ENCODE data around the gene IGF2BP1. TPM values are rescaled to one million over a fixed set of nuclear protein-coding genes. Genes with fewer than 3 reads are reported as not detected.

Gene IGF2BP1
- polyA plus RNA-seq, 1 of the 3 experiments (the other 2 are of a cell fraction): 0.05 TPM

DNA sequence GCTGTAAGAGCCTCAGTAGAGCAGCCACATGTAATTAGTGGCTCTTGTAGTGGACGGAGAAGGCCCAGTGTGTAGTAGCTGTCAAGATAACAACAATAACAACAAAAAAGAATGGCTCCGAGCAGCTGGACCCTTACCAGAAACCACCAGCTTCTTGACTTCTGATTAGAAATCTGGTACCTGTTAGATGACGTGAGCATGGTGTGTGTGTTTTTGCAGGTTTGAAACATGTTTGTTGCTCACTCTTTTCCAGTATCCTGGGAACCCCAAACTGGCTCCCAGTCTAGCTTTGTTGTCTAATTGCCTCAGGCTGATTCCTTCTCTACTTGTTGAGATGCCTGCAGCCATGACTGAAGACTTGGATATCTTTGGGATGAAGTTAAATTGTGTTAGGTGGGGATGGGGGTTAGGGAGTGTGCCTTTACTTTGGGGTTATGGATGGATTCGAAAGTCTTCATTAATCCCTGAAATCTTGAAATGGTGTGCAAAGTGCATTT lies 21.0 kb downstream of the IGF2BP1 start (continued):
- TF ChIP-seq FOSL2 (IDR thresholded peaks at IDR 0.05; ENCODE audit: borderline replicate concordance, low read depth): no peak

DNA sequence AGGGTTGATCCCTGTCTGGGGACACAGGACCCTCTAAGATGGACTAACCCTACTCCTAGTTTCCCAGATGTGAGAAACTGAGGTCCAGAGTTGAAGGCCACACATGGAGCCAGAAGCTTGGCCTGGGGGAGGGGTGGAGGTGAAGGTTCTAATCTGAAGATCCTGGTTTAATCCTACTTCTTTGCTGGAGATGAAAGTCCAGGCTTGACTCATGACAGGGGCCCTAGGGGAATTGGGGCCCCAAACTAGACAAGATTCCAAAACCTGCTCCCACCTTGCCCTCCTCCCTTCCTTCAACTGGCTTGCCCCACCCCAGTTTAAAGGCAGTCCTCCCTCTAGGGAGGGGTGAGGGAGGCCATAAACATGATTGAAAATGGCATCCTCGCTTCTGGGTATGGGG lies 21.6 kb downstream of the IGF2BP1 start:
- no peak for DNase-seq
- Histone ChIP-seq H2AFZ (ENCODE audit: low read depth) (no peak overlapping the region), H3K4me2 (no peak overlapping the region), H3K4me1 (ENCODE audit: control insufficient read depth in 1 of 2, insufficient read depth in 2 of 2, low read depth in 1 of 2, low read length in 1 of 2) (peaks cover 0 to 10% of the 10 kb centered on the region in 2 experiments; a peak in 2 of 4 replicates), H3K9me3 (no peaks in the 10 kb centered on the region), H3F3A (replicated peaks; ENCODE audit: insufficient read depth) (peaks cover 17% of the 10 kb centered on the region), H3K27ac (ENCODE audit: low read depth in 2 of 2, low read length in 1 of 2) (no peak overlapping the region), H4K20me1 (ENCODE audit: insufficient read depth) (no peaks in the 10 kb centered on the region), H3K4me3 (ENCODE audit: low read depth in 2 of 2, low read length in 1 of 2) (no peak overlapping the region), H3K79me2 (ENCODE audit: insufficient read depth) (no peaks in the 10 kb centered on the region), H3K27me3 (ENCODE audit: insufficient read depth) (peaks cover 79% of the 10 kb centered on the region), H3K9me2 (no peaks in the 10 kb centered on the region), H3K9ac (no peak overlapping the region), H3K36me3 (replicated peaks in 1 of 2; ENCODE audit: control insufficient read depth in 1 of 2, insufficient read depth in 2 of 2, low read length in 1 of 2) (no peaks in the 10 kb centered on the region)
- ChIA-PET POLR2A (no interaction called here), CTCF (interaction anchor here (0.6 to 3.8 kb wide), 5 partner anchors 12 to 938 kb away, joined by 3 to 37 read pairs (median 4); no protein-coding TSS in a partner anchor)
- 15% methylated on average over 1 of the region's 1 CpG for WGBS (ENCODE audit: low lambda C conversion rate)
- TF ChIP-seq GATA2 (CRISPR knock-in tag; IDR thresholded peaks at IDR 0.05) (no peak), NFIC (IDR thresholded peaks at IDR 0.05; ENCODE audit: borderline replicate concordance) (no peak), FOXJ3 (CRISPR knock-in tag; IDR thresholded peaks at IDR 0.05) (no peak), EP300 (IDR thresholded peaks at IDR 0.05; ENCODE audit: borderline replicate concordance in 1 of 2, low read depth in 1 of 2, low read length in 1 of 2) (no peak), TAF1 (IDR thresholded peaks at IDR 0.05; ENCODE audit: borderline replicate concordance, low read depth, low read length) (no peak), YY1 (IDR thresholded peaks at IDR 0.05; ENCODE audit: low read depth) (no peak), ELF1 (IDR thresholded peaks at IDR 0.05) (no peak), NRF1 (IDR thresholded peaks at IDR 0.05; ENCODE audit: low read depth, low read length) (no peak), RAD21 (IDR thresholded peaks at IDR 0.05; ENCODE audit: low read length) (no peak), JUND (IDR thresholded peaks at IDR 0.05) (no peak), GABPA (IDR thresholded peaks at IDR 0.05; ENCODE audit: low read depth) (no peak), CHD2 (IDR thresholded peaks at IDR 0.05; ENCODE audit: low read length, partially characterized antibody) (no peak)
- TF ChIP-seq, protein P1, sequence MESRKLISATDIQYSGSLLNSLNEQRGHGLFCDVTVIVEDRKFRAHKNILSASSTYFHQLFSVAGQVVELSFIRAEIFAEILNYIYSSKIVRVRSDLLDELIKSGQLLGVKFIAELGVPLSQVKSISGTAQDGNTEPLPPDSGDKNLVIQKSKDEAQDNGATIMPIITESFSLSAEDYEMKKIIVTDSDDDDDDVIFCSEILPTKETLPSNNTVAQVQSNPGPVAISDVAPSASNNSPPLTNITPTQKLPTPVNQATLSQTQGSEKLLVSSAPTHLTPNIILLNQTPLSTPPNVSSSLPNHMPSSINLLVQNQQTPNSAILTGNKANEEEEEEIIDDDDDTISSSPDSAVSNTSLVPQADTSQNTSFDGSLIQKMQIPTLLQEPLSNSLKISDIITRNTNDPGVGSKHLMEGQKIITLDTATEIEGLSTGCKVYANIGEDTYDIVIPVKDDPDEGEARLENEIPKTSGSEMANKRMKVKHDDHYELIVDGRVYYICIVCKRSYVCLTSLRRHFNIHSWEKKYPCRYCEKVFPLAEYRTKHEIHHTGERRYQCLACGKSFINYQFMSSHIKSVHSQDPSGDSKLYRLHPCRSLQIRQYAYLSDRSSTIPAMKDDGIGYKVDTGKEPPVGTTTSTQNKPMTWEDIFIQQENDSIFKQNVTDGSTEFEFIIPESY (IDR thresholded peaks at IDR 0.05; ENCODE audit: borderline replicate concordance, low read depth): no peak
- TF ChIP-seq, protein P2, sequence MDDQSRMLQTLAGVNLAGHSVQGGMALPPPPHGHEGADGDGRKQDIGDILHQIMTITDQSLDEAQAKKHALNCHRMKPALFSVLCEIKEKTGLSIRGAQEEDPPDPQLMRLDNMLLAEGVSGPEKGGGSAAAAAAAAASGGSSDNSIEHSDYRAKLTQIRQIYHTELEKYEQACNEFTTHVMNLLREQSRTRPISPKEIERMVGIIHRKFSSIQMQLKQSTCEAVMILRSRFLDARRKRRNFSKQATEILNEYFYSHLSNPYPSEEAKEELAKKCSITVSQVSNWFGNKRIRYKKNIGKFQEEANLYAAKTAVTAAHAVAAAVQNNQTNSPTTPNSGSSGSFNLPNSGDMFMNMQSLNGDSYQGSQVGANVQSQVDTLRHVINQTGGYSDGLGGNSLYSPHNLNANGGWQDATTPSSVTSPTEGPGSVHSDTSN (IDR thresholded peaks at IDR 0.05): no peak
- TF ChIP-seq, protein P3, sequence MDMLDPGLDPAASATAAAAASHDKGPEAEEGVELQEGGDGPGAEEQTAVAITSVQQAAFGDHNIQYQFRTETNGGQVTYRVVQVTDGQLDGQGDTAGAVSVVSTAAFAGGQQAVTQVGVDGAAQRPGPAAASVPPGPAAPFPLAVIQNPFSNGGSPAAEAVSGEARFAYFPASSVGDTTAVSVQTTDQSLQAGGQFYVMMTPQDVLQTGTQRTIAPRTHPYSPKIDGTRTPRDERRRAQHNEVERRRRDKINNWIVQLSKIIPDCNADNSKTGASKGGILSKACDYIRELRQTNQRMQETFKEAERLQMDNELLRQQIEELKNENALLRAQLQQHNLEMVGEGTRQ (IDR thresholded peaks at IDR 0.05; ENCODE audit: borderline replicate concordance, low read depth, low read length): no peak
- TF ChIP-seq, protein P4, sequence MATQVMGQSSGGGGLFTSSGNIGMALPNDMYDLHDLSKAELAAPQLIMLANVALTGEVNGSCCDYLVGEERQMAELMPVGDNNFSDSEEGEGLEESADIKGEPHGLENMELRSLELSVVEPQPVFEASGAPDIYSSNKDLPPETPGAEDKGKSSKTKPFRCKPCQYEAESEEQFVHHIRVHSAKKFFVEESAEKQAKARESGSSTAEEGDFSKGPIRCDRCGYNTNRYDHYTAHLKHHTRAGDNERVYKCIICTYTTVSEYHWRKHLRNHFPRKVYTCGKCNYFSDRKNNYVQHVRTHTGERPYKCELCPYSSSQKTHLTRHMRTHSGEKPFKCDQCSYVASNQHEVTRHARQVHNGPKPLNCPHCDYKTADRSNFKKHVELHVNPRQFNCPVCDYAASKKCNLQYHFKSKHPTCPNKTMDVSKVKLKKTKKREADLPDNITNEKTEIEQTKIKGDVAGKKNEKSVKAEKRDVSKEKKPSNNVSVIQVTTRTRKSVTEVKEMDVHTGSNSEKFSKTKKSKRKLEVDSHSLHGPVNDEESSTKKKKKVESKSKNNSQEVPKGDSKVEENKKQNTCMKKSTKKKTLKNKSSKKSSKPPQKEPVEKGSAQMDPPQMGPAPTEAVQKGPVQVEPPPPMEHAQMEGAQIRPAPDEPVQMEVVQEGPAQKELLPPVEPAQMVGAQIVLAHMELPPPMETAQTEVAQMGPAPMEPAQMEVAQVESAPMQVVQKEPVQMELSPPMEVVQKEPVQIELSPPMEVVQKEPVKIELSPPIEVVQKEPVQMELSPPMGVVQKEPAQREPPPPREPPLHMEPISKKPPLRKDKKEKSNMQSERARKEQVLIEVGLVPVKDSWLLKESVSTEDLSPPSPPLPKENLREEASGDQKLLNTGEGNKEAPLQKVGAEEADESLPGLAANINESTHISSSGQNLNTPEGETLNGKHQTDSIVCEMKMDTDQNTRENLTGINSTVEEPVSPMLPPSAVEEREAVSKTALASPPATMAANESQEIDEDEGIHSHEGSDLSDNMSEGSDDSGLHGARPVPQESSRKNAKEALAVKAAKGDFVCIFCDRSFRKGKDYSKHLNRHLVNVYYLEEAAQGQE (IDR thresholded peaks at IDR 0.05; ENCODE audit: low read depth, low read length): no peak

Measured in SK-N-SH (cell line).